GM21367 (cell line): ENCODE data around the gene PI4KA.
"Not testable (repeated sequence)": the region's sequence is repeated elsewhere in the genome, so short reads cannot be mapped to it uniquely, and the experiment has no call there.

Experiments
- ATAC-seq: cut with Tn5 transposase; IDR thresholded peaks from one replicate; pipeline ENCODE4 v1.9.1; 2021; ENCODE audit not compliant: unreplicated experiment

PI4KA gene

DNA sequence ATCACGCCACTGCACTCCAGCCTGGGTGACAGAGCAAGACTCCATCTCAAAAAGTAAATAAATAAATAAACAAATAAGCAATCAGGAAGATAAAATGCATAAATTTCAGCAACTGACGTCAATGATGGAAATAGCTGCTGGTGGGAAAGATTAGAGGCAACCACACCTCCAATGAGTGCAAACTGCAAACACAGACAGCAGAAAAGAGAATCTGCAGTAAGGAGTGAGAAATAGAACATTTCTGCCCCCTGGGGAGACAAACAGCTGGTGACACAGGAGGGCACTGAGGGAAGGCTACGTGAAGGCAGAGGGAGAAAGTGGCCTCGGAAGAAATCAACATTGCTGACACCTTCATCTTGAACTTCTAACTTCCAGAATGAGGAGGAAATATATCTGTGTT, 6.5 kb downstream of the PI4KA start:
- ATAC-seq = no peak

DNA sequence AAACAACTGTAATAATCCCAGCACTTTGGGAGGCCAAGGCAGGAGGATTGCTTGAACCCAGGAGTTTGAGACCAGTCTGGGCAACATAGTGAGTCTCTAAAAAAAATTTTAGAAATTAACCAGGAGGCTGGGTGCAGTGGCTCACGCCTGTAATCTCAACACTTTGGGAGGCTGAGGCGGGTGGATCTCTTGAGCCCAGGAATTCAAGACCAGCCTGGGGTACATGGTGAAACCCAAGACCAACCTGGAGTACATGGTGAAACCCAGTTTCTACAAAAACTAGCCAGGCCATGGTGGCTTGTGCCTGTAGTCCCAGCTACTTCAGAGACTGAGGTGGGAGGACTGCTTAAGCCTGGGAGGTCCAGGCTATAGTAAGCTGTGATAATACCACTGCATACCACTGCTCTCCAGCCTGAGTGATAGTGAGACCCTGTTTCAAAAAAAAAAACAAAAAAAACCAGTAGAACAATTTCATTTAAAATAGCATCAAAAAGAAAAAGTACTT, 11.2 kb downstream of the PI4KA start:
- no peak for ATAC-seq

DNA sequence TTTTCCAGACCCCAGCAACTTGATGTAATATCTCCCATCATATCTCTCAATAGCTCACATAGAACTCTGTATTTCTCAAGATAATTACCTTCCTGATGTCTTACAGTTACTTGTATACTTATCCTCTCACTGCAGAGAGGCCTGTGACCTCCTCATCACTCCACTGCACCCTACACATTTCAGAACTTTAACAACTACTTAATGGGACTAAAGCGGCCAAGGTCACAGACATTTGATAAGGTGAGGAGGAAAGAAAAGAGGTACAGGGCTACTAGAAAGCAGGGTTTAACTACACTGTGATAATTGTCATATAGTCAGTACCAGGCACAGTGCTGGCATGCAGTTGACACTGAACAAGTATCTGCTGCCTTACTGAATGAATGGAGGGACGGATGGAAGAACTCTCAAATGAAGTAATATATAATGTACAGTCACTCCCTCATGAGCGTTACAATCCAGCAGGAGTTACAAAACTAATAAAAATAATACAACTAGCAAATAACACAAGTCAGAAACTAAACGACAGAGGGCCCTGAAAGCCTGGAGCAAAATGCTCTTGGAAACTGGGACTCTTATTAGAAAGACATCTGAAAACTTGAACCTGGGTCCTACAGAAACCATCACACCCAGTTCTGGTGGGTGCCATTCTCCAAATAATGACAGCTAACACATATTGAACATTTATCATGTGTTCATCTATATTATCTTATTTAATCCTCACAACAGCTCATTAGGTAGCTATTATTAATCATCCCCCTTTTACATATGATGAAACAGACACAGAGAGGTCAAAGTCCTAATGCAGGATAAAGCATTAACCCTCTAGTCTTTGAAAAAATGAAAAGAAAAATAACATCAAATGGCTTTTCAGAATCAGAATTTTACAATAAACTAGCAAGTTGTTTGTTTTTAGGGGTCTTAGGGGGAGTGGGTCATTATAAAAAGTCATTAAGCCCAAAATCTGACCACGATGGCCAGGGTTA, 14.3 kb downstream of the PI4KA start:
- ATAC-seq = no peak

DNA sequence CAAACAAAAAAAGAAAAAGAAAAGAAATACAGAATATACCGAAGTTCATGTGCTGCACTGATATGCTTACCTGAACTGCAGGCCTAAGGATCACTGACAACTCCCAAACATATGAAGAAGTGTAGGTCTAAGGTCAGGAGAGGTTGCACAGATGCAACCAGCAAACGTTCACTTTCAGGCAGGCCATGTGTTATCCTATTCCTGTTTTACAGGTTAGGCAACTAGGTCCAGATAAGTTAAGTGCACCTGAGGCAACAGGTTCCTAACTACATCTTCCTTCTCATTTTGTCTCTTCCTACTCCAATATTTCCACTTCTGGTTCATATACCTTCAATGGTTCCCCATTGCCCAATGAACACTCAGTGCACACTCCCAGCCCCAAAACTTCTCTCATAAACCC, 15.1 kb downstream of the PI4KA start:
- ATAC-seq = no peak

DNA sequence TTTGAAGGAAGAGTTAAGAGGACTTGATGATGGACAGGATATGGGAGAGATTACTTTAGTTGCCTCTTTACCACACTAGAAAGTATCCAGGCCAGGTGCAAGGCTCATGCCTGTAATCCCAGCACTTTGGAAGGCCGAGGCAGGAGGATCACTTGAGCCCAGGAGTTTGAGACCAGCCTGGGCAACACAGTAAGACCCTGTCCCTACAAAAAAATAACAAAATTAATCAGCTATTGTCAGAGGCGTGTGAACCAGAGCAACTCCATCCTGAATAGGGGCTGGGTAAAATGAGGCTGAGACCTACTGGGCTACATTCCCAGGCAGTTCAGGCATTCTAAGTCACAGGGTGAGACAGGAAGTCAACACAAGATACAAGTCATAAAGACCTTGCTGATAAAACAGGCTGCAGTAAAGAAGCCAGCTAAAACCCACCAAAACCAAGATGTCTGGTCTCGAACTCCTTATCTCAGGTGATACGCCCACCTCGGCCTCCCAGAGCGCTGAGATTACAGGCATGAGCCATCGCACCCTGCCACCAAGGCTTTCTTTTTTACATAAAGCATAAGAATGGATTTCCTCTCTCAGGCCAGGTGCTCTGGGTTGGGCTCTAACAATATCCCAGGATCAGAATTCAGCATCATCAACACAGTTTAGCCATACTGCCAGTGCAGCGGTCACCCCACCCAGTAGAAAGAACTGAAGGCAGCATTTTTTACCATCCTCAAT, 17.8 kb downstream of the PI4KA start:
- ATAC-seq = no peak

DNA sequence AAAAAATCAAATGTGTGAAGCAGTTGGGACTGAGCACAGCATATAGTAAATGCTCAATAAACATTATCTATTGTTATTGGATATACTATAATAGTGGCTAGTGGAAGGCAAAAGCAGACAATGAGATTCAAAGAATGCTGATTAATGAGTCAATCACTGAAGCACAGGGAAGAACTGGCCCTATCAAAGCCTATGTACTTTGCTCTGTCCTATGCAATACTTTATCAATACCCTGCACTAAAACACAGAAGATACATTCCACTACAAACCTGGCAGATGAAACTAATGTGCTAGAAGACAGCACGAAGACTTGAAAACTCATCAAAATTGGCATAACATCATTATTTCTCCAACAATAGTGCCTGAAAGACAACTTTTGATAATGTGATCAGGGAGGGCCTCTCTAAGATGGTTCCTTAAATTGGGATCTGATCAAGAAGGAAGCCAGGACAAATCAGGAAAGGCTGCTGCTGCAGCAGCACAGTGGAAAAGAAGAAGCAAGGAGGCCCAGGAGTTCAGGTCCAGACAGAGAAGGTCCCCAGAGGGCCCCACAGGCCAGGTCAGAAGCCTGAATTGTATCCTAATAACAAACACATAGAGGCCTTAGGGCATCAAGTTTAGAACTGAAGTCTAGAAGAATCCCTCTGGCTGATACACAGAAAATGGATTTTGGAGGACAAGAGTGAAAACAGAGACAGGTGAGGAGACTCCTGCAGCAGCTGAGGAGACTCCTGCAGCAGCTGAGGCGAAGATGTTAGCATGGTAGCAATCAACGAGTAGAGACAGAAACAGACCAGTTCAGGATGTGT, 18.6 kb downstream of the PI4KA start:
- ATAC-seq = no peak

DNA sequence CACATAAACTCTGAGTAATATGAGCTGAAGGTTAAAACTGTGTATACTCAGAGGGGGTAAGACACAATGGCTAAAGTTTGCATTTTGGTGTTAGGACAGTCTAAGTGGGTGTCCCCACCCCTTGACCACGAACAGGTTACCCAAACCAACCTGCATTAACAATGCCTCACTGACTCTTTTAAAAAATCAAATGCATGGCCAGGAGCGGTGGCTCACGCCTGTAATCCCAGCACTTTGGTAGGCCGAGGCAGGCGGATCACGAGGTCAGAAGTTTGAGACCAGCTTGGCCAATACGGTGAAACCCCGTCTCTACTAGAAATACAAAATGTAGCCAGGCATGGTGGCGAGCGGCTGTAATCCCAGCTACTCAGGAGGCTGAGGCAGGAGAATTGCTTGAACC, 19.3 kb downstream of the PI4KA start:
- not testable (repeated sequence) for ATAC-seq

DNA sequence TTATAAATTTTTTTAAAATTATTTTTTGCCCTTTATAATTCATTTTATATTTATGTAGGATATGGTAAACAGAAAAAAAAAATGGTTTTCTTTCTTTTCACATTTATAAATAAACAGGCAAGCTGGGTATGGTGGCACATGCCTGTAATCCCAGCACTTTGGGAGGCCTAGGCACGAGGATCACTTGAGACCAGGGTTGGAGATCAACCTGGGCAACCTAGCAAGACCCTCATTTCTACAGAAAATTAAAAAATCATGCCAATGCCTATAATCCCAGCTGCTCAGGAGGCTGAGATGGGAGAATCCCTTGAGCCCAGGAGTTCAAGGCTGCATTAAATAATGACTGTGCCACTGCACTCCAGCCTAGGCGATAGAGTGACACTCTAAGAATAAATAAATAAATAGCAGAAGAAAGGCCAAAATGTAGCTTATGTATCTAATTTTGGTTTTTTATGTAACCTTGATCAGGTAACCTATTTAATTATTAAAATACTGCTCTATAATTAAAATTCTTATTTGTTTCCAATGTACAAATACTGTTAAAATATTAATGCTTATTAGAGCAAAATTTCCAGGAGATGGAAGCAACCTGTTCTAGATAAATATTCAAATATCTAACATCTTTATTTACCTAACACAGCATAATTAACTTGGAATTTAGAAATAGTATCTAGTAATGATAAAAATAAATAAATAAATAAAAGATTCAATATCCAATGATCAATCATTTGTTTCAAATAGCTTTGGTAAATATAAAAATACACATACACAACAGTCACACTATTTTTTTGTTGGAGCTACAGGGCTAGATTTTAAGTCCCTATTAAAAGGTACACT, 21.4 kb downstream of the PI4KA start:
- ATAC-seq = no peak

DNA sequence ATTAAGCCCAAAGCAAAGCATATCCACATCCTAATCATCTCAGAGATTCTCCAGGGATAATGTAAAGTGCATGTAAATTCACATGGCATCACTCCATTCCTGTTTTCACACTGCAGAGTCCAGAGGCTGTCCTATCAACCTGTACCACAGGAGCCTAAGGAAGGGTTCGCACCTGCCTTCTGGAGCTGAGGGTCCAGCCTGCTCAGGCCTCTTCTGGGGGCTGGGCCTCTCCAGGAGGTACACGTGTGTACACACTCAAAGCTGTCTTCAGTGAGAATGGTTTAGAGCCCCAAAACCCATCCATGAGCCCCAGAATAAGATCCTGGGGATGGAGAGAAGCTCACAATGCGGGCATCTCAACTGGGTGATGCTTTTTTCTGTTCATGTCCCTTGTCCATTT, 23.9 kb downstream of the PI4KA start:
- no peak for ATAC-seq

DNA sequence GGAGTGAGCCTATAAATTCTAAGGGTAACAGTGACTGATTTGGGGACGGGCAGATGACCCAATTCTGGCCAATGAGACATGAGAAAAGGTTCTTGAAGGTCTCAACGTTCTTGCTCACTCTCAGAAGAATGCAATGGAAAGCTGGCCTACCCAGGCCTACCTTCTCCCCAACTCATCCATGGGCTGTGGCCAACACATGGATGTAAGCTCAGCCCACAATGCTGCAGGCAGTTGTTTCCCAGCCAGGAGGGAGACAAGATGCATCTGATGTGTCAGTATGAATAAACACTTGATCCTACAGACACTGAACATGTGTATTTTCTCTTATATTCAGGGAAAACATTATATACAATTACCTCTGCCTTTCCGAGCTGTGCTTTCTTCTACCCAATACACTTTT, 24.4 kb downstream of the PI4KA start:
- no peak for ATAC-seq

DNA sequence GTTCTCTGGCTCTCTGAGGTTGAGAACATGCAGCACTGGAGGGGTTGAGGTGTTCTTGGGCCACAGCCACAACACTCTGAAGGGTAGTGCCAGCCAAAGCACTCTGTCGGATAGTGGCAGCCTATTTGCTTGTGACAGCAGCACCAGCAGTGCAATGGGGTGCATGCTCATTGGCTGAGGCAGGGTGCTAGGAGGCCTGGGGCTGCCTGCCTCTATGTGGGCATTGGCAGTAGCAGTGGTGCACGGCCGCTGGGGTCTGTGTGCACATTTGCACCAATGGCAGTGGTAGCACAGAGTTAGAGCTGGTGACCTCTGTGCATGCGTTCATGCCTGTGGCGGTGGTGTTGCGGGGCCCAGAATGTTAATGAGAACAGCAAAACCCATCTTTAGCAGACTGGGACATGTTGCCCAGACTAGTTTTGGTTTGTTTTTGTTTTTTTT, 25.4 kb downstream of the PI4KA start:
- ATAC-seq = no peak

DNA sequence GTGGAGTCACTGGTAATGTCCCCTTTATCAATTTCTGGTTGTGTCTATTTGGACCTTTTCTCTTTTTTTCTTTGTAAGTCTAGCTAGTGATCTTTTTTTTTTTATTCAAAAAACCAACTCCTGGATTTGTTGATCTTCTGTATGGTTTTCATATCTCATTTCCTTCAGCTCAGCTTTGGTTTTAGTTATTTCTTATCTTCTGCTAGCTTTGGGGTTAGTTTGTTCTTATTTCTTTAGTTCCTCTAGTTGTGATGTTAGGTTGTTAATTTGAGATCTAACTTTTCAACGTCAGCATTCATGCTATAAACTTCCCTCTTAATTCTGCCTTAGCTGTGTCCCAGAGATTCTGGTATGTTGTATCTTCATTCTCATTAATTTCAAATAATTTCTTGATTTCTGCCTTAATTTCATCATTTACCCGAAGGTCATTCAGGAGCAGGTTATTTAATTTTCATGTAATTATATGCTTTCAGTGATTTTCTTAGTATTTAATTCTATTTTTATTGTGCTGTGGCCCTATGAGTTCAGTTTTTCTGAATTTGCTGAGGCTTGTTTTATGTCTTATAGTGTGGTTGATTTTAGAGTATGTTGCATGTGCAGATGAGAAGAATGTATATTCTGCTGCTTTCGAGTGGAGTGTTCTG, 29.0 kb downstream of the PI4KA start:
- no peak for ATAC-seq

DNA sequence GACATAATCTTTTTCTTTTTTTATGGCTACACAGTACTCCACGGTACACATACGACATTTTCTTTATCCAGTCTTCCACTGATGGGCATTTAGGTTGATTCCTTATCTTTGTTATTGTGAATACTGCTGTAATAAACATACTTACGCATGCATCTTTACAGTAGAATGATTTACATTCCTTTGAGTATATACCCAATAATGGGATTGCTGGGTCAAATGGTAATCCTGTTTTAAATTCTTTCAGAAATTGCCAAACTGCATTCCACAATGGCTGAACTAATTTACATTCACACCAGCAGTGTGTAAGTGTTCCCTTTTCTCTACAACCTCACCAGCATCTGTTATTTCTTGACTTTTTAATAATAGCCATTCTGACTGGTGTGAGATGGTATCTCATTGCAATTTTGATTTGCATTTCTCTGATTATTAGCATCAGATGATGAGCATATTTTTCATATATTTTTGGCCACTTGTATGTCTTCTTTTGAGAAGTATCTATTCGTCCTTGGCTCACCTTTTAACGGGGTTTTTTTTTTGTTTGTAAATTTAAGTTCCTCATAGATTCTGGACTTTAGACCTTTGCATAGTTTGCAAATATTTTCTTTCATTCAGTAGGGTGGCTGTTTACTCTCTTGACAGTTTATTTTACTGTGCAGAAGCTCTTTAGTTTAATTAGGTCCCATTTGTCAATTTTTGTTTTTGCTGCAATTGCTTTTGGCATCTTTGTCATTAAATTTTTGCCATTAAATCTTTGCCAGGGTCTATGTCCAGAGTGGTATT, 32.0 kb downstream of the PI4KA start:
- not testable (repeated sequence) for ATAC-seq

DNA sequence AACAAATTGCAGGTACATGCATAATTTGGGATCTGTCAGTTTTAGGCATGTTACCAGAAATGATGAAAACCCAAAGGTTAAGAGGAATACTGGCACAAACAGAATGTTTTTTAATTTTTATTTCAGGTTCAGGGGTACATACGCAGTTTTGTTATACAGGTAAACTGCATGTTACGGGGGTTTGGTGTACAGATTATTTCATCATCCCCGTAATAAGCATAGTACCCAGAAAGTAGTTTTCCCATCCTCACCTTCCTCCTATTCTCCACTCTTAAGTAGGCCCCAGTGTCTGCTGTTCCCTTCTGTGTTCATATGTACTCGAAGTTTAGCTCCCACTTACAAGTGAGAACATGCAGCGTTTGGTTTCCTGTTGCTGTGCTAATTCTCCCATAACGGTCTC, 33.0 kb downstream of the PI4KA start:
- no peak for ATAC-seq

DNA sequence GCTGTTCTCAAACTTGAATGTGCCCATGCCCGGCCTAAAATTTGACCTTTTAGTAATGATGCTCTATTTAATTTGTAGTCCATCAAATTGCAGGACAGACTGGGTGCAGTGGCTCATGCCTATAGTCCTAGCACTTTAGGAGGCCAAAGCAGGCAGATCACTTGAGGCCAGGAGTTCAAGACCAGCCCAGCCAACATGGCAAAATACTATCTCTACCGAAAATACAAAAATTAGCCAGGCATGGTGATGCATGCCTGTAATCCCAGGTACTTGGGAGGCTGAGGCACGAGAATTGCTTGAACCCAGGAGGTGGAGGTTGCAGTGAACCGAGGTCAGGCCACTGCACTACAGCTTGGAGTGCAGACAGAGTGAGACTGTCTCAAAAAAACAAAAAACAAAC, 33.4 kb downstream of the PI4KA start:
- not testable (repeated sequence) for ATAC-seq

DNA sequence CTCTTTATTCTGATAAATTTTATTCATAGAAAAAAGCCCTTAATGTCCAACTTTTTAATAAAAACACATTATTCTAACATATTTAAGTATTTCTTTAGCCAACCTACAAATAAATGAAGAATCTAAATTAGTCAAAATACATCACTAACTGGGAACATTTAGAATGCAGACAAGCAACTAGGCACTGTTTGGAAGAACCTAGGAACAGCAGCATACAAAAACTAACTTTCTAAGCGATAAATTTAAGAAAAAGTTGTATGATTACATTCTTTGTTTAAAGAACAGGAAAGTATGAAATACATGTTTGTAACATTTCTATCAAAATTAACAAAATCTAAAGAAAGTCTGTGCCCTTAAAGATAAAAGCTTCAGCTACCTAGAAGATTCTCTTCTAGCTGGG, 35.3 kb downstream of the PI4KA start:
- no peak for ATAC-seq

DNA sequence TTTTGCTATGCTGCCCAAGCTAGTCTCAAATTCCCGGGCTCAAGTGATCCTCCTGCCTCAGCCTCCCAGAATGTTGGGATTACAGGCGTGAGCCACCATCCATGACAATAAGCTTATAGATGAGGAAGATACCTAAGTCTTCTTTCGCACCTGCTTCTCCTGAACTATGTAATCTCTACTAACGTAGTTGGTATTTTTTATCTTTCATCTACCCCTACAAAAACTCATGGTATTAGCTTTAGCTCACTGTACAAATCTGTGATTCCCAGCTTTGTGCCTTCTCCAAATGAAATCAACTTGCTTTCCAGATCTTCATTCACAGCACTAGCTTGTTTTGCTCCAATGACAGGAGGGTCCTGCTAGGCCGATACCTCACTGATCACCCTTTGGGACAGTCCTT, 36.4 kb downstream of the PI4KA start:
- no peak for ATAC-seq

DNA sequence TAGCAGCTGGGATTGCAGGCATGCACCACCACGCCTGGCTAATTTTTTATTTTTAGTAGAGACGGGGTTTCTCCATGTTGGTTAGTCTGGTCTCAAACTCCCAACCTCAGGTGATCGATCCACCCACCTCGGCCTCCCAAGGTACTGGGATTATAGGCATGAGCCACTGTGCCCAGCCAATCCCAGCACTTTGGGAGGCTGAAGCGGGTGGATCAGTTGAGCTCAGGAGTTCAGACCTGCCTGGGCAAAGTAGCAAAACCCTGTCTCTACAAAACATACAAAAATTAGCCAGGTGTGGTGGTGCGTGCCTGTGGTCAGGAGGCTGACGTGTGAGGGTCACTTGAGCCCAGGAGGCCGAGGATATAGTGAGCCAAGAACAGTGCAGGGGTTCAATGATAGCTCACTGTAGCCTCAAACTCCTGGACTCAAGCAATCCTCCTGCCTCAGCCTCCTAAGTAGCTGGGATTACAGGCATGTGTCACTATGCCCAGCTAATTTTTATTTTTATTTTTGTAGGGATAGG, 36.8 kb downstream of the PI4KA start:
- not testable (repeated sequence) for ATAC-seq

DNA sequence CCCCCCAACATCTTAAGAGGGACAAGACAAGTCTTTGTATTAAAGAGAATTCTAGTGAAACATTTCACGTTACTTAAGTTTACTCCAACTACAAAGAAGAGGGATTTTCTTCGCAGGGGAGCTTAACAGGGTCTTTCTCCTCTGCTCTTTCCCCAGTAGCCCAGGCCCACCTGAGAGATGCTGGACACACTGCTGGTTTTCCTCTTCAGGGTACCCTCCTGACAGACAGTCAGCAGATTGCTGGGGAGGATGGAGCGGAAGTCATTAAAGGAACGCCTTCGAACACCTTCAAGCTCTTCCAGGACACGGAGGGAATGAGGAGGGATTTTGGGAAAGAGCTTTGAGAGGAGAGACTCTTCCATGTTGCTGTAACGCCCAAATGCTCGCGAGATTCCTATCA, 39.1 kb downstream of the PI4KA start:
- no peak for ATAC-seq
